HepG2 (cell line): ENCODE results near the gene CORO7. TPM values are rescaled to one million over a fixed set of nuclear protein-coding genes. Genes with fewer than 3 reads are reported as not detected.

ENCODE experiments used
- AGO1 ChIP-seq: fragments of 200-400 bp; formaldehyde crosslinking; IDR thresholded peaks from 2 replicates; pipeline ENCODE4 v1.6.1; 2017; ENCODE audit warnings: mild to moderate bottlenecking, low read depth, low read length, moderate library complexity; ENCODE audit not compliant: poor library complexity, severe bottlenecking
- CEBPB ChIP-seq: IDR thresholded peaks from 2 replicates; pipeline ENCODE4 v1.6.1; 2011; ENCODE audit warnings: low read depth, low read length, improper control_type of control experiment, borderline replicate concordance
- ELF3 ChIP-seq: IDR thresholded peaks from 2 replicates; pipeline ENCODE4 v1.6.1; 2016; ENCODE audit warnings: missing genetic modification reagents, missing compliant biosample characterization
- HNRNPH1 ChIP-seq: fragments of 200-400 bp; formaldehyde crosslinking; optimal IDR thresholded peaks from 2 replicates; pipeline ENCODE3; 2017; ENCODE audit warnings: mild to moderate bottlenecking, low read depth, low read length
- IKZF1 ChIP-seq: fragments of 450-650 bp; IDR thresholded peaks from 2 replicates; pipeline ENCODE4 v1.7.1; 2016
- IRX3 ChIP-seq: sonication (generic); formaldehyde crosslinking; IDR thresholded peaks from 2 replicates; pipeline ENCODE4 v1.8.1; 2023; ENCODE audit warnings: mild to moderate bottlenecking, low read depth, missing genetic modification reagents, borderline replicate concordance
- KDM5A ChIP-seq: fragments of 200-600 bp; sonication (generic); IDR thresholded peaks from 2 replicates; pipeline ENCODE4 v1.7.0; 2018; ENCODE audit warnings: antibody characterized with exemption, mild to moderate bottlenecking, low read length, borderline replicate concordance
- KLF15 ChIP-seq: sonication (generic); formaldehyde crosslinking; IDR thresholded peaks from 2 replicates; pipeline ENCODE4 v1.8.1; 2023; ENCODE audit warnings: borderline replicate concordance, mild to moderate bottlenecking, inconsistent platforms, missing genetic modification reagents, mixed read lengths
- POLR2A ChIP-seq, 2 experiments: IDR thresholded peaks; 2 replicates each; pipeline ENCODE4 v1.6.1; 2011; ENCODE audit warnings: low read depth in 2 of 2, low read length in 2 of 2, mild to moderate bottlenecking in 1 of 2, moderate library complexity in 1 of 2; ENCODE audit not compliant: insufficient read depth in 1 of 2
- RBM22 ChIP-seq: fragments of 200-400 bp; formaldehyde crosslinking; optimal IDR thresholded peaks from 2 replicates; pipeline ENCODE3; 2017; ENCODE audit warnings: mild to moderate bottlenecking, low read length, moderate library complexity
- SRSF1 ChIP-seq: fragments of 200-400 bp; formaldehyde crosslinking; optimal IDR thresholded peaks from 2 replicates; pipeline ENCODE3; 2017; ENCODE audit warnings: mild to moderate bottlenecking, low read depth, low read length, moderate library complexity
- YEATS4 ChIP-seq: sonication (generic); formaldehyde crosslinking; IDR thresholded peaks from 2 replicates; pipeline ENCODE4 v1.4.0; 2020; ENCODE audit warnings: missing genetic modification reagents, borderline replicate concordance
- ZC3H13 ChIP-seq: sonication (generic); formaldehyde crosslinking; IDR thresholded peaks from 2 replicates; pipeline ENCODE4 v1.8.1; 2023; ENCODE audit warnings: mild to moderate bottlenecking, missing genetic modification reagents, moderate library complexity
- ZNF30 ChIP-seq: sonication (generic); formaldehyde crosslinking; IDR thresholded peaks from 2 replicates; pipeline ENCODE4 v1.5.0; 2020; ENCODE audit warnings: mild to moderate bottlenecking, missing genetic modification reagents
- ZNF598 ChIP-seq: sonication (generic); formaldehyde crosslinking; IDR thresholded peaks from 2 replicates; pipeline ENCODE4 v1.5.1; 2020; ENCODE audit warnings: mild to moderate bottlenecking, missing genetic modification reagents, borderline replicate concordance
- ZNF724P ChIP-seq: sonication (generic); formaldehyde crosslinking; IDR thresholded peaks from 2 replicates; pipeline ENCODE4 v1.8.0; 2022; ENCODE audit warnings: missing genetic modification reagents, borderline replicate concordance
- ZNF879 ChIP-seq: sonication (generic); formaldehyde crosslinking; IDR thresholded peaks from 2 replicates; pipeline ENCODE4 v1.8.1; 2023; ENCODE audit warnings: missing genetic modification reagents
- polyA plus RNA-seq, 8 experiments: library from polyadenylated mRNA; depleted of rRNA in 3 of 8; stranded (reverse) in 7 of 8; unstranded in 1 of 8; fragments of >200 nt; fragmentation: Illumina TruSeq in 4 of 8; extraction: Trizol in 4 of 8; gene quantifications; 2 replicates each; pipeline versions ENCODE4 v1.2.1 to v1.2.3, GENCODE V29; 2011 to 2016; ENCODE audit warnings: low read depth in 4 of 8, missing spikeins in 1 of 8, mixed read lengths in 1 of 8; ENCODE audit not compliant: insufficient read depth in 1 of 8
- total RNA-seq, 5 experiments: library from RNA; depleted of rRNA; stranded (reverse); fragments of >200 nt; fragmentation: Illumina TruSeq; extraction: Trizol; gene quantifications; 2 replicates each; pipeline ENCODE4 v1.2.3, GENCODE V29; 2016; ENCODE audit warnings: low read depth in 1 of 5
- TF ChIP-seq, protein P1 (sequence below): sonication (generic); formaldehyde crosslinking; IDR thresholded peaks from 2 replicates; pipeline ENCODE4 v1.5.1; 2020; ENCODE audit warnings: mild to moderate bottlenecking, missing genetic modification reagents, moderate library complexity
- TF ChIP-seq, protein P2 (sequence below): sonication (generic); formaldehyde crosslinking; IDR thresholded peaks from 2 replicates; pipeline ENCODE4 v1.8.1; 2023; ENCODE audit warnings: missing genetic modification reagents, mild to moderate bottlenecking, borderline replicate concordance
- TF ChIP-seq, protein P3 (sequence below): sonication (generic); formaldehyde crosslinking; conservative IDR thresholded peaks from 2 replicates; pipeline ENCODE4 v1.4.0; 2020; ENCODE audit warnings: missing genetic modification reagents

The CORO7 gene
- total and polyA plus RNA-seq, 2 of the 13 experiments (the other 11 are each of a cell fraction or from before 2014, with no cell fraction given), result 9.9 to 14.3 TPM

DNA sequence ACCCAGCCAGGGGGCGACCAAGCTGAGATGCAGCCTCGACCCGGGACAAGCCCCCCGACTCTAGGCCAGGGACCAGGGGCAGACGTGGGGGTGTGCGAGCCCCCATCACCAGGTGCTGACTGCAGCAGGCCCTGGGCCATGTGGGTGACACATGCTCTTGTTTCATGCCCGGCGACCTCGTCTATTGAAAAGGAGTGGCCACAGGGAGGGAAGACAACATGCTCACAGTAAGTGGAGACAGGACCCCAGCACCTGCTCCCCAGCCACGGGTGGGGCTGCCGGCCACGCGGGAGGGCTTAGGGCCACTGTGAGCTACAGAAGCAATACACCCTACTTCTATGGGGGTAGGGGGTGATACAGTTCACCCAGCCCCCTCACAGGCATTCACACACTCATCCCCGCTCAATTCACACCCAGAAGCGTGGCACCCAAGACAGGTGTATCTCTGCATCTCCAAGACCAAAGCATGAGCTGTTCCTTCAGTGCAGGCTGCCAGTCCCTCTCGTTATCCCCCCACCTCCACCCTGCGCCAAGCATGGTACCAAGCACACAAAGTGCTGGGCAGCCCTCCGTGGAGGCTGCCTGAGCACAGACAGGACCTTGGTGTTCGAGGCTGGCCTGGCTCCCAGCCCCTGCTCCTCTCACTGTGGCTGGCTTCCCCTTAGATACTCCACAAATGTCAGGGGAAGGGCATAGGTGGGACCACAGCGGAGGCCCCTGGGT lies 31.2 kb downstream of the CORO7 start (continued):
- TF ChIP-seq, protein P1, sequence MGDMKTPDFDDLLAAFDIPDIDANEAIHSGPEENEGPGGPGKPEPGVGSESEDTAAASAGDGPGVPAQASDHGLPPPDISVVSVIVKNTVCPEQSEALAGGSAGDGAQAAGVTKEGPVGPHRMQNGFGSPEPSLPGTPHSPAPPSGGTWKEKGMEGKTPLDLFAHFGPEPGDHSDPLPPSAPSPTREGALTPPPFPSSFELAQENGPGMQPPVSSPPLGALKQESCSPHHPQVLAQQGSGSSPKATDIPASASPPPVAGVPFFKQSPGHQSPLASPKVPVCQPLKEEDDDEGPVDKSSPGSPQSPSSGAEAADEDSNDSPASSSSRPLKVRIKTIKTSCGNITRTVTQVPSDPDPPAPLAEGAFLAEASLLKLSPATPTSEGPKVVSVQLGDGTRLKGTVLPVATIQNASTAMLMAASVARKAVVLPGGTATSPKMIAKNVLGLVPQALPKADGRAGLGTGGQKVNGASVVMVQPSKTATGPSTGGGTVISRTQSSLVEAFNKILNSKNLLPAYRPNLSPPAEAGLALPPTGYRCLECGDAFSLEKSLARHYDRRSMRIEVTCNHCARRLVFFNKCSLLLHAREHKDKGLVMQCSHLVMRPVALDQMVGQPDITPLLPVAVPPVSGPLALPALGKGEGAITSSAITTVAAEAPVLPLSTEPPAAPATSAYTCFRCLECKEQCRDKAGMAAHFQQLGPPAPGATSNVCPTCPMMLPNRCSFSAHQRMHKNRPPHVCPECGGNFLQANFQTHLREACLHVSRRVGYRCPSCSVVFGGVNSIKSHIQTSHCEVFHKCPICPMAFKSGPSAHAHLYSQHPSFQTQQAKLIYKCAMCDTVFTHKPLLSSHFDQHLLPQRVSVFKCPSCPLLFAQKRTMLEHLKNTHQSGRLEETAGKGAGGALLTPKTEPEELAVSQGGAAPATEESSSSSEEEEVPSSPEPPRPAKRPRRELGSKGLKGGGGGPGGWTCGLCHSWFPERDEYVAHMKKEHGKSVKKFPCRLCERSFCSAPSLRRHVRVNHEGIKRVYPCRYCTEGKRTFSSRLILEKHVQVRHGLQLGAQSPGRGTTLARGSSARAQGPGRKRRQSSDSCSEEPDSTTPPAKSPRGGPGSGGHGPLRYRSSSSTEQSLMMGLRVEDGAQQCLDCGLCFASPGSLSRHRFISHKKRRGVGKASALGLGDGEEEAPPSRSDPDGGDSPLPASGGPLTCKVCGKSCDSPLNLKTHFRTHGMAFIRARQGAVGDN (CRISPR knock-in tag), result 0 out of 2 replicates have a peak, but pooled peaks have one; percentile 18
- TF ChIP-seq HNRNPH1 (peak; percentile 65), KDM5A (no peak), RBM22 (peak; percentile 59), ELF3 (no peak), ZC3H13 (peak; percentile 60; the same call in 1 of the 2 replicates), SRSF1 (peak; percentile 39), POLR2A (IDR thresholded peaks at IDR 0.05; ENCODE audit: insufficient read depth in 1 of 2, low read depth in 2 of 2, low read length in 2 of 2) (peak; percentile 28 to 37; a peak in 1 of 4 replicates), ZNF30 (CRISPR knock-in tag) (no peak), ZNF879 (CRISPR knock-in tag) (no peak), KLF15 (CRISPR knock-in tag) (no peak), ZNF724P (no peak), CEBPB (no peak), IKZF1 (no peak), IRX3 (CRISPR knock-in tag) (no peak), YEATS4 (no peak), ZNF598 (no peak), AGO1 (peak; percentile 90)
- TF ChIP-seq, protein P2, sequence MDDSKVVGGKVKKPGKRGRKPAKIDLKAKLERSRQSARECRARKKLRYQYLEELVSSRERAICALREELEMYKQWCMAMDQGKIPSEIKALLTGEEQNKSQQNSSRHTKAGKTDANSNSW, result no peak
- TF ChIP-seq, protein P3, sequence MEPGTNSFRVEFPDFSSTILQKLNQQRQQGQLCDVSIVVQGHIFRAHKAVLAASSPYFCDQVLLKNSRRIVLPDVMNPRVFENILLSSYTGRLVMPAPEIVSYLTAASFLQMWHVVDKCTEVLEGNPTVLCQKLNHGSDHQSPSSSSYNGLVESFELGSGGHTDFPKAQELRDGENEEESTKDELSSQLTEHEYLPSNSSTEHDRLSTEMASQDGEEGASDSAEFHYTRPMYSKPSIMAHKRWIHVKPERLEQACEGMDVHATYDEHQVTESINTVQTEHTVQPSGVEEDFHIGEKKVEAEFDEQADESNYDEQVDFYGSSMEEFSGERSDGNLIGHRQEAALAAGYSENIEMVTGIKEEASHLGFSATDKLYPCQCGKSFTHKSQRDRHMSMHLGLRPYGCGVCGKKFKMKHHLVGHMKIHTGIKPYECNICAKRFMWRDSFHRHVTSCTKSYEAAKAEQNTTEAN (CRISPR knock-in tag), result no peak
